Measurements from ENCODE around the gene ELAVL3. TPM values are rescaled to one million over a fixed set of nuclear protein-coding genes. Genes with fewer than 3 reads are reported as not detected.

ELAVL3 gene
- total and polyA plus RNA-seq, 2 of the 4 experiments (the other 2 are of a cell fraction) = not detected

GRCh38 chr19:11499890-11500420 is 19.1 kb upstream of the ELAVL3 start:
- POLR2A ChIA-PET (ENCODE audit: unreplicated experiment) = interaction anchor here (0.6 kb wide), 1 partner anchor 207 kb away, joined by 5 read pairs; no protein-coding TSS in a partner anchor
- Histone ChIP-seq H3K4me1 (ENCODE audit: control insufficient read depth, insufficient read depth, low read length) (peaks cover 5% of the 10 kb centered on the region), H3K23ac (ENCODE audit: low read depth, low read length) (no peak overlapping the region), H3K56ac (ENCODE audit: extremely low read depth, insufficient read depth, low read length) (no peak overlapping the region), H3K27ac (ENCODE audit: insufficient read depth, low read length) (no peak overlapping the region), H3K9me1 (ENCODE audit: insufficient read depth, low read length) (peaks cover 11% of the 10 kb centered on the region), H3K4me3 (ENCODE audit: insufficient read depth, low read depth, low read length) (no peak overlapping the region), H3K9me3 (ENCODE audit: control insufficient read depth, insufficient read depth, low read length) (no peaks in the 10 kb centered on the region), H3K4ac (ENCODE audit: low read depth, low read length) (no peak overlapping the region), H4K91ac (ENCODE audit: insufficient read depth, low read depth, low read length) (no peak overlapping the region), H4K8ac (ENCODE audit: low read depth in 2 of 2, low read length in 2 of 2) (no peak overlapping the region), H4K20me1 (ENCODE audit: insufficient read depth, low read length) (no peaks in the 10 kb centered on the region; the same call in 1 of the 2 replicates), H3K79me1 (ENCODE audit: low read depth in 1 of 2, low read length in 2 of 2) (peaks cover 14 to 40% of the 10 kb centered on the region in 2 experiments; a peak in 3 of 4 replicates), H2AFZ (replicated peaks; ENCODE audit: low read length, poor library complexity) (no peak overlapping the region), H2BK120ac (ENCODE audit: low read depth, low read length) (no peak overlapping the region), H3K4me2 (ENCODE audit: low read depth, low read length) (no peak overlapping the region), H2BK15ac (ENCODE audit: low read depth, low read length) (no peak overlapping the region), H3K27me3 (ENCODE audit: control insufficient read depth, insufficient read depth, low read length) (no peaks in the 10 kb centered on the region), H2AK5ac (ENCODE audit: low read depth, low read length) (no peak overlapping the region), H3K36me3 (ENCODE audit: control insufficient read depth, insufficient read depth, low read length) (peaks cover 8% of the 10 kb centered on the region), H3K18ac (ENCODE audit: low read depth, low read length) (no peak overlapping the region), H2AK9ac (replicated peaks; ENCODE audit: low read depth, low read length, poor library complexity) (no peak overlapping the region), H4K5ac (ENCODE audit: low read depth, low read length) (no peak overlapping the region), H2BK5ac (ENCODE audit: low read depth, low read length, poor library complexity, severe bottlenecking) (no peak overlapping the region), H3K9ac (ENCODE audit: low read depth, low read length) (no peak overlapping the region), H2BK20ac (ENCODE audit: low read depth, low read length) (no peak overlapping the region), H3K14ac (replicated peaks; ENCODE audit: low read depth, low read length) (no peak overlapping the region)
- intact Hi-C loops (cut with micrococcal nuclease) (no loop called here), in situ Hi-C loops (cut with MboI; ENCODE audit: low sequenced_read_pairs) (no loop called here), dilution Hi-C loops (cut with HindIII; ENCODE audit: low sequenced_read_pairs, unreplicated experiment) (no loop called here)
- CTCF ChIA-PET = no interaction called here
- TF ChIP-seq POLR2A (IDR thresholded peaks at IDR 0.05; ENCODE audit: low read depth, low read length) = no peak
- no peak for TF ChIP-seq FOS (IDR thresholded peaks at IDR 0.05; ENCODE audit: low read depth, low read length)
- TF ChIP-seq RCOR1 (IDR thresholded peaks at IDR 0.05; ENCODE audit: insufficient replicate concordance, low read length) = no peak
- BruUV-seq (replicated peaks) = no TSS peak
- no peak for DNase-seq
- ATAC-seq (ENCODE audit: low read depth) = no peak
- WGBS, 2 experiments (ENCODE audit: extremely low coverage in 2 of 2, insufficient read length in 1 of 2) = 50% methylated on average over 1 of the region's 7 CpGs; no CpG with 5 or more reads in 1 of the 2 experiments
